H1 (cell line): Measurements from ENCODE around the gene BIN2. TPM values are rescaled to one million over a fixed set of nuclear protein-coding genes. Genes with fewer than 3 reads are reported as not detected.

Experiments used
- CTCF ChIA-PET: fragments of 300-600 bp; sonication (Branson Sonifier 250); formaldehyde crosslinking; loops from one replicate; lab custom pipeline; 2021; ENCODE audit not compliant: partially characterized antibody; lab: Charles Lee
- POLR2A ChIA-PET: fragments of 300-600 bp; sonication (Branson Sonifier 250); formaldehyde crosslinking; loops from one replicate; lab custom pipeline; 2021; ENCODE audit warnings: inconsistent platforms; ENCODE audit not compliant: partially characterized antibody; lab: Charles Lee
- DNase-seq, 2 experiments: peaks; one replicate each; pipeline versions ENCODE4 v3.0.0 to v3.0.0-alpha.2; 2010 to 2022; ENCODE audit warnings: low spot score in 2 of 2, low read depth in 1 of 2, mixed read lengths in 1 of 2
- FAIRE-seq: peaks from 2 replicates; lab custom pipeline; 2011; peaks lifted over from hg19 to GRCh38; lab: Jason Lieb, UNC
- H2AFZ ChIP-seq: 2 replicates; pipeline ENCODE4 v1.8.1; 2012; ENCODE audit warnings: low read length, inconsistent platforms
- H2AK5ac ChIP-seq: 2 replicates; pipeline ENCODE4 v1.6.1; 2013; ENCODE audit warnings: low read depth, low read length
- H2BK120ac ChIP-seq: replicated peaks from 2 replicates; pipeline ENCODE3; 2013; ENCODE audit warnings: low read depth, low read length, inconsistent platforms
- H2BK12ac ChIP-seq: 2 replicates; pipeline ENCODE4 v1.6.1; 2013; ENCODE audit warnings: low read depth, low read length
- H2BK15ac ChIP-seq: 2 replicates; pipeline ENCODE4 v1.6.1; 2013; ENCODE audit warnings: low read length
- H2BK20ac ChIP-seq: 2 replicates; pipeline ENCODE4 v1.6.1; 2013; ENCODE audit warnings: low read length
- H2BK5ac ChIP-seq: 2 replicates; pipeline ENCODE4 v1.6.1; 2013; ENCODE audit warnings: low read depth, low read length
- H3K14ac ChIP-seq: 2 replicates; pipeline ENCODE4 v1.6.1; 2013; ENCODE audit warnings: inconsistent platforms; ENCODE audit not compliant: insufficient read length
- H3K18ac ChIP-seq: 2 replicates; pipeline ENCODE4 v1.6.1; 2013; ENCODE audit warnings: low read length; ENCODE audit errors: extremely low read depth
- H3K23ac ChIP-seq: 2 replicates; pipeline ENCODE4 v1.6.1; 2013; ENCODE audit warnings: inconsistent platforms; ENCODE audit not compliant: insufficient read length
- H3K23me2 ChIP-seq: 2 replicates; pipeline ENCODE4 v1.6.1; 2013; ENCODE audit warnings: low read depth, low read length
- H3K27ac ChIP-seq: 2 replicates; pipeline ENCODE4 v1.6.1; 2011; ENCODE audit warnings: low read depth, low read length, inconsistent platforms
- H3K27me3 ChIP-seq, 4 experiments: replicated peaks in 1 of 4; 1 replicate in 1 of 4; 2 replicates in 3 of 4; pipeline versions ENCODE4 v1.6.1 to v1.8.1; 2011 to 2013; ENCODE audit warnings: low read length in 3 of 4, mild to moderate bottlenecking in 3 of 4, inconsistent platforms in 2 of 4, mixed read lengths in 2 of 4, moderate library complexity in 1 of 4; ENCODE audit not compliant: control insufficient read depth in 3 of 4, insufficient read depth in 3 of 4; ENCODE audit errors: extremely low read depth in 1 of 4
- H3K36me3 ChIP-seq, 4 experiments: 2 replicates each; pipeline versions ENCODE4 v1.6.1 to v1.8.1; 2011 to 2013; ENCODE audit warnings: mild to moderate bottlenecking in 4 of 4, low read length in 3 of 4, moderate library complexity in 2 of 4, control low read depth in 1 of 4, inconsistent platforms in 1 of 4; ENCODE audit not compliant: insufficient read depth in 4 of 4, control insufficient read depth in 2 of 4
- H3K4ac ChIP-seq: replicated peaks from 2 replicates; pipeline ENCODE3; 2013; ENCODE audit warnings: low read length, low read depth, mixed read lengths, inconsistent platforms; ENCODE audit not compliant: insufficient read length
- H3K4me1 ChIP-seq, 4 experiments: replicated peaks in 1 of 4; 1 replicate in 1 of 4; 2 replicates in 3 of 4; pipeline versions ENCODE4 v1.6.1 to v1.8.1; 2011 to 2013; ENCODE audit warnings: low read length in 3 of 4, inconsistent platforms in 2 of 4, mixed read lengths in 1 of 4; ENCODE audit not compliant: insufficient read depth in 4 of 4, control insufficient read depth in 3 of 4
- H3K4me2 ChIP-seq, 2 experiments: 2 replicates each; pipeline versions ENCODE4 v1.6.1 to v1.8.1; 2011 to 2013; ENCODE audit warnings: low read depth in 2 of 2, low read length in 2 of 2, control low read depth in 1 of 2, inconsistent platforms in 1 of 2, mild to moderate bottlenecking in 1 of 2; ENCODE audit not compliant: insufficient read depth in 1 of 2
- H3K4me3 ChIP-seq, 4 experiments: fragments of 200-600, 300-600 bp in 1 of 4; sonication (generic), shearing (Covaris generic), sonication (Bioruptor Twin) in 1 of 4; 2 replicates each; pipeline versions ENCODE4 v1.5.1 to v1.8.1; 2011 to 2016; ENCODE audit warnings: low read length in 4 of 4, low read depth in 3 of 4, control low read depth in 2 of 4, inconsistent platforms in 2 of 4, mild to moderate bottlenecking in 2 of 4, mixed read lengths in 1 of 4, moderate library complexity in 1 of 4; ENCODE audit not compliant: insufficient read depth in 2 of 4; ENCODE audit errors: extremely low read depth in 1 of 4
- H3K56ac ChIP-seq: replicated peaks from 2 replicates; pipeline ENCODE3; 2013; ENCODE audit warnings: low read depth, mild to moderate bottlenecking, mixed read lengths, low read length, inconsistent platforms; ENCODE audit not compliant: insufficient read length
- H3K79me1 ChIP-seq: 2 replicates; pipeline ENCODE4 v1.6.1; 2013; ENCODE audit warnings: low read depth, low read length, control low read depth
- H3K79me2 ChIP-seq, 2 experiments: 2 replicates each; pipeline versions ENCODE4 v1.6.1 to v1.8.1; 2012 to 2013; ENCODE audit warnings: low read length in 2 of 2, mild to moderate bottlenecking in 2 of 2, inconsistent platforms in 1 of 2; ENCODE audit not compliant: insufficient read depth in 2 of 2, control insufficient read depth in 1 of 2
- H3K9ac ChIP-seq, 4 experiments: replicated peaks in 1 of 4; 1 replicate in 1 of 4; 2 replicates in 3 of 4; pipeline versions ENCODE4 v1.6.1 to v1.8.1; 2011 to 2013; ENCODE audit warnings: low read depth in 3 of 4, low read length in 3 of 4, control low read depth in 2 of 4, mild to moderate bottlenecking in 2 of 4, moderate library complexity in 2 of 4, inconsistent platforms in 1 of 4; ENCODE audit errors: extremely low read depth in 1 of 4
- H3K9me3 ChIP-seq, 2 experiments: 2 replicates each; pipeline versions ENCODE4 v1.6.1 to v1.8.1; 2012 to 2013; ENCODE audit warnings: mild to moderate bottlenecking in 2 of 2, moderate library complexity in 2 of 2, control low read depth in 1 of 2, inconsistent platforms in 1 of 2, low read depth in 1 of 2, low read length in 1 of 2, mixed read lengths in 1 of 2; ENCODE audit not compliant: insufficient read depth in 2 of 2
- H4K20me1 ChIP-seq, 2 experiments: replicated peaks in 1 of 2; 2 replicates each; pipeline versions ENCODE3 to v1.8.1; 2011 to 2013; ENCODE audit warnings: inconsistent platforms in 2 of 2, low read length in 2 of 2, mild to moderate bottlenecking in 1 of 2; ENCODE audit not compliant: insufficient read depth in 2 of 2, control insufficient read depth in 1 of 2
- H4K5ac ChIP-seq: 2 replicates; pipeline ENCODE4 v1.6.1; 2013; ENCODE audit warnings: low read length, low read depth, mixed read lengths, inconsistent platforms; ENCODE audit not compliant: insufficient read length
- H4K8ac ChIP-seq: 2 replicates; pipeline ENCODE4 v1.8.0; 2013; ENCODE audit warnings: mild to moderate bottlenecking, moderate library complexity, low read length, inconsistent platforms; ENCODE audit not compliant: insufficient read depth; ENCODE audit errors: extremely low read depth
- H4K91ac ChIP-seq: replicated peaks from 2 replicates; pipeline ENCODE3; 2013; ENCODE audit warnings: low read length, mixed read lengths, inconsistent platforms; ENCODE audit not compliant: insufficient read length
- ASH2L ChIP-seq: fragments of 200-600, 300-600 bp; sonication (generic); IDR thresholded peaks from one replicate; pipeline ENCODE4 v1.7.1; 2017; ENCODE audit warnings: low read length
- CREB1 ChIP-seq: IDR thresholded peaks from 2 replicates; pipeline ENCODE4 v1.6.1; 2012; ENCODE audit warnings: inconsistent platforms
- JUN ChIP-seq: IDR thresholded peaks from 2 replicates; pipeline ENCODE4 v1.6.1; 2011; ENCODE audit warnings: low read depth, mild to moderate bottlenecking, improper control_type of control experiment, low read length
- NANOG ChIP-seq: IDR thresholded peaks from 2 replicates; pipeline ENCODE4 v1.6.1; 2011; ENCODE audit warnings: low read length, low read depth, mild to moderate bottlenecking, inconsistent platforms; ENCODE audit not compliant: insufficient read depth, poor library complexity, severe bottlenecking
- RXRA ChIP-seq: IDR thresholded peaks from 2 replicates; pipeline ENCODE4 v1.6.1; 2011; ENCODE audit warnings: low read depth, mild to moderate bottlenecking, low read length, moderate library complexity; ENCODE audit not compliant: insufficient read depth
- TCF12 ChIP-seq: IDR thresholded peaks from 2 replicates; pipeline ENCODE4 v1.6.1; 2011; ENCODE audit warnings: low read depth, mild to moderate bottlenecking, low read length
- polyA plus RNA-seq, 7 experiments: library from polyadenylated mRNA; depleted of rRNA in 3 of 7; stranded (reverse) in 5 of 7; unstranded in 2 of 7; fragments of >200 nt in 5 of 7; fragments of 200-250 nt in 2 of 7; gene quantifications; 1 replicate in 5 of 7; 2 replicates in 1 of 7; 4 replicates in 1 of 7; pipeline versions ENCODE4 v1.2.1 to v1.2.3, GENCODE V29; 2011 to 2013; ENCODE audit warnings: missing spikeins in 2 of 7, mixed read lengths in 2 of 7
- total RNA-seq: library from RNA; stranded (reverse); fragmentation: NEBNext Ultra II Directional; extraction: Animal tissue kit (Norgen Biotek cat#: 25700); gene quantifications from 2 replicates; pipeline ENCODE4 v1.2.1, GENCODE V29; 2021

BIN2 gene
- total and polyA plus RNA-seq, 2 of the 8 experiments (the other 6 are each of a cell fraction or from before 2014, with no cell fraction given), result not detected

DNA sequence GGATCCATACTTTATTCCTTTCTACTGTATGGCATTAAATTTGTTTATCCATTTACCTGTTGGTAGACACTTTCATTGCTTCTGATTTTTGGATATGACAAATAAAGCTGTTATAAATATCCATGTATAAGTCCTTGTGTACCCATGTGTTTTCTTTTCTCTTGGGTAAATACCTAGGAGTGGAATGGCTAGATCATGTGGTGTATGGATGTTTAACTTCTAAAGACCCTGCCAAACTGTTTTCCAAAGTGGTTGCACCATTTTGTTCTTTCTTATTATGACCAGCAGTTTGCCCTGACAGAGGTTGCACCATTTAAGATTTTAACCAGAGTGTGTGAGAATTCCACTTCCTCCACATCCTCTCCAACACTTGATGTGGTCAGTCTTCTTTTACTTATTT is 91.3 kb downstream of the BIN2 start:
- no peak overlapping the region for H2AFZ ChIP-seq
- H3K4ac ChIP-seq, result no peak overlapping the region
- H3K18ac ChIP-seq, result no peak overlapping the region
- H2BK20ac ChIP-seq, result no peak overlapping the region
- DNase-seq (no peak), FAIRE-seq (no peak)
- TF ChIP-seq JUN, result no peak
- no peak for TF ChIP-seq RXRA
- no peak for TF ChIP-seq ASH2L
- TF ChIP-seq TCF12, result no peak
- no peak for TF ChIP-seq NANOG
- no peak for TF ChIP-seq CREB1
- no peak overlapping the region for H3K14ac ChIP-seq
- no peak overlapping the region for H4K91ac ChIP-seq
- H3K4me2 ChIP-seq, result no peak overlapping the region
- no peaks in the 10 kb centered on the region for H3K9me3 ChIP-seq
- no peak overlapping the region for H2AK5ac ChIP-seq
- no peak overlapping the region for H2BK12ac ChIP-seq
- no peaks in the 10 kb centered on the region for H3K79me1 ChIP-seq
- no peak overlapping the region for H3K4me3 ChIP-seq
- peaks cover 0 to 2% (median 0%) of the 10 kb centered on the region in 4 experiments; a peak in 1 of 7 replicates for H3K4me1 ChIP-seq
- H2BK120ac ChIP-seq, result no peak overlapping the region
- no peaks in the 10 kb centered on the region for H3K36me3 ChIP-seq
- H3K27me3 ChIP-seq, result no peaks in the 10 kb centered on the region
- ChIA-PET CTCF (interaction anchor here (0.6 to 0.7 kb wide), 2 partner anchors 17 to 1510 kb away, joined by 3 read pairs; no protein-coding TSS in a partner anchor), POLR2A (interaction anchor here (0.6 to 4.7 kb wide), 2 partner anchors 14 to 145 kb away, joined by 3 to 22 read pairs; partner anchors contain the start of gene POU6F1)
- H2BK5ac ChIP-seq, result no peak overlapping the region
- no peaks in the 10 kb centered on the region for H3K79me2 ChIP-seq
- no peak overlapping the region for H3K56ac ChIP-seq
- no peak overlapping the region for H3K27ac ChIP-seq
- H3K23ac ChIP-seq, result no peak overlapping the region
- no peak overlapping the region for H3K9ac ChIP-seq
- no peaks in the 10 kb centered on the region for H4K20me1 ChIP-seq
- no peak overlapping the region for H4K5ac ChIP-seq
- no peaks in the 10 kb centered on the region for H3K23me2 ChIP-seq
- no peak overlapping the region for H4K8ac ChIP-seq
- no peak overlapping the region for H2BK15ac ChIP-seq
